Measurements from ENCODE around the gene PIK3R4.

PIK3R4 gene

DNA sequence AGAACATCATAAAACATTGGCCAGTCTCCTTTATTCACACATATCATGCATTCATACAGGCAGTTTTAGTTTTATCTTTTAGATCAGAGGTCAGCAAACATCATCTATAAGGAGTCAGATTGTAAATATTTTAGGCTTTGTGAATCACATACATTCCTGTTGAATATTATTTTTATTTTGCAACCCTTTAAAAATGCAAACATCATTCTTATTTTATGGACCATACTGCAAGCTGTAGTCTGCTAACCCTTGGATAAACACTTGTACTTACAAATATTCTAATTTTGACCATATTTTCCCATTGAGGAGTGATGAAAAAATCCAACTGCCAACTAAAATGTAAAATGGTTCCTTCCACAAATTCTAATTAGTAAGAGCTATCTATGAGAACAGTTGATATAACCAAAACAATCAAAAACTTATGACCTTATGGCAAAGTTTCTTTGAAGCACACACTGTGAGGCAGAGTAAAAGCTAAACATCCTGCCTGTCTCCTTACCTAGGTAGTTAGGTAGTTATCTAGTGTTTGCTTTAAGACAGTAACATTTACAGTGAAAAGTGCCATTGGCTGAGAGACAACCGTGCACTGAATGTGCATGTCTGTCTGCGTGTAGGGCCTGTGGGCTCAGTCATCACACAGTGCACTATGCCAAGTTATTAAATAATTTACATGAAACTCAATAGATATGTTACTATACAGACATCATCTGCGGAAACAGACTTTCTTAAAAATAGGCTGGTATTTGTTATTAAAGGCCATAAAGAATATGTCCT, 57.7 kb downstream of the PIK3R4 start:
- DNase-seq (ENCODE audit: low spot score), result no peak

DNA sequence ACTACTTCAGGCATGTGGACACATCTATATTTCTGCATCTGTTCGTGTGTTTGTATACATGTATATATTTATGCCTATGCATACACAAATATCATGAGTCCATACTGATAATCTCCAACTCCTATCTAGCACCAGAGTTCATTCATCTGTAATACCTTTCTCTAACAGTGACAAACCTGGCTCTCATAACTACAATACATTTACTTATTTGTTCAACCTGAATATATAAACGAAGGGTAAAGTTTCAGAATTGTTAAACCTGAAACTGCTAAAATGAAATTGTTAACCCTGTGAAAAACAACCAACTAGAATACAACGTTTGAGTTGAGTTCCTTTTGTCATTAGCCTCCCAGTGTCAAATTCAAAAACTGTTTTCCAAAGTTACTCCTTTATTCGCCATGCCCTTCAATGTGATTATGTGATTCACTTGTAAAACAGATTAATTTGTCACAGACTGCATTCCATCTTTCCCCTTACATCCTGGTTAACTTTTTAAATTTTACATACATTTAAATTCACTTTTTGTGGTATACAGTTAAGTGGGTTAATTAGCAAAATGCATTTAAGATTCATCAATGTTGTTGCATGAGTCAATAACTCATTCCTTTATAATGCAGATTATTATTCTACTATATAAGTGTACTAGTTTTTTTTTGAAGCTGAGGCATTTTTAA, 58.5 kb downstream of the PIK3R4 start:
- no peak for DNase-seq (ENCODE audit: low spot score)

DNA sequence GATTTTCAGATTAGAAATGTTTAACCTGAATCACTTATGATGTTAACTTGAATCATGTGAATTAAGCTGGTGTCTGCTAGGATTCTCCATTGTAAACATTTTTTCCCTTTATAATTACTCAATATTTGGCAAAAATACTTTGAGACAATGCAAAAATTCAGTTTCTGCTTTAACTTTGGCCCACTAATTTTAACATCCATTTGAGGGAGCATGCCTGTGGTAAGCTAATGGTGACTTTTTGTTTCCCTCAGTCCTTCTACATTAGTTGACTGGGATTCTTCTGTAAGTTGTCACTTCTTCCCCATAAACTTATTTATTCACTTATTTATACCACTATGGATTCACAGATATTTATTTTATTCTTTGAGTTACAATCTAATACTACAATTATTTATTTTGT, 59.3 kb downstream of the PIK3R4 start:
- no peak for DNase-seq (ENCODE audit: low spot score)

DNA sequence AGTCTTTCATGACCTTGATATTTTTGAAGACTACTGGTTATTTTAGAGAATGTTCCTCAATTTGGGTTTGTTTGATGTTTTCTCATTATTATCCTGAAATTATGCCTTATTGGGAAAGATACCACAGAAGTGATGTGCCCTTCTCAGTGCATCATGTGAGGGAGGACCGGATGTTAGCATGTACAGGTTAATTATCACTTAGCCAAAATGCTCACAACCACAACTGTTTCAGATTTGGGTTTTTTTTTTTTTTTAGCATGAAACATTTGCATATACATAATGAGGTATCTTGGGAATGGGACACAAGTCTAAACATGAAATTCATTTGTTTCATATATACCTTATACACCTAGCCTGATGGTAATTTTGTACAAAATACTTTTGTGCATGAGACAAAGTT, 59.8 kb downstream of the PIK3R4 start:
- DNase-seq (ENCODE audit: low spot score), result no peak

DNA sequence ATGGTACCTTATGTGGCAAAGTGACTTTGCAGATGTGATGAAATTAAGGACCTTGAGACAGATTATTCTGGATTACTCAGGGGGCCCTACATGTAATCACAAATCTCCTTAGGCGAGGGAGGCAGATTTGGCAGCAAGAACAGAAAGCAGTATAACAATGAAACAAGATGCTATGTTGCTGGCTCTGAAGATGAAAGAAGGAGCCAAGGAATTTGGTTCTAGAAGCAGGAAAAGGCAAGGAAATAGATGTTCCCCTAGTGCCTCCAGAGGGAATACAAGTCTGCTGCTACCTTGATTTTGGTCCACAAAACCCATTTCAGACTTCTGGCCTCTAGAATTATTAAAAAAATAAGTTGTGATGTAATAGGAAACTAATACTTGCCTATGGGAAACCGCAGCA, 64.5 kb downstream of the PIK3R4 start:
- DNase-seq (ENCODE audit: low spot score), result no peak

DNA sequence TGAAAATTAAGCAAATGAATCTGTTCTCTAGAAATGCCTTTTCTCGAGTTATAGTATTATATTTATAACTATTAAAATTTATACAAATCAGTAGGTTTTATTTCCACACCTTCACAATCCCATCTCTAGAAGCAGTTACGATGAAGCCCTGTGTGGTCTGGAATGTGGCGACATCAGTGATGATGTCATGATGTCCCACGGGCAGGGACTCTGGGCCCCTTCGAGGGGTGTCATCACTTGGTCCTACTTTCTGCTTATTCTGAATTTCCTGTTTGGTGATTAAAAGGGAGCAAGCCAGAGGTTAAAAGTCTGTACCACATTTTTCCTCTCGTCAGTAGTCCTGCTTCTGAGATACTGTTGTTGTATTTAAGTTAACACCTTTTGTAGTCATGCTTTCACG, 67.4 kb downstream of the PIK3R4 start:
- DNase-seq (ENCODE audit: low spot score), result no peak

DNA sequence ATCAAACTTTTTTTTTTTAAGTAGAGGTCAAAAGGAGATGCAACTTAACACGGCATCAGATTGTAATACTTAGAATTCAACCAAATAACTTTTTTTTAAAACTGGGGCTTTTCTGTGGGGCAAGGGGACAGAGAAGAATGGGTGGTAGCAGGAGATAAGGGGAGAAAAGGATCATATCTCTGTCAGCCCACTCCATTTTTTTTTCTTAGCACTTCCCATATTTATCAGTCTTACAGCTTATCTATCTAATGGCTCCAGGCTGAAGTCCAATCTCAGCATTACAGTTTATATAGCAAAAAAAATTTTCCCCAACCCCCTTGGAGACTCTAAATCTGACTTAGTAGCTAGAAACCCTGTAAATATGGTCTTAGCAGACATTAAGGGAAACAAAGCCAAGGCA, 69.3 kb downstream of the PIK3R4 start:
- no peak for DNase-seq (ENCODE audit: low spot score)

DNA sequence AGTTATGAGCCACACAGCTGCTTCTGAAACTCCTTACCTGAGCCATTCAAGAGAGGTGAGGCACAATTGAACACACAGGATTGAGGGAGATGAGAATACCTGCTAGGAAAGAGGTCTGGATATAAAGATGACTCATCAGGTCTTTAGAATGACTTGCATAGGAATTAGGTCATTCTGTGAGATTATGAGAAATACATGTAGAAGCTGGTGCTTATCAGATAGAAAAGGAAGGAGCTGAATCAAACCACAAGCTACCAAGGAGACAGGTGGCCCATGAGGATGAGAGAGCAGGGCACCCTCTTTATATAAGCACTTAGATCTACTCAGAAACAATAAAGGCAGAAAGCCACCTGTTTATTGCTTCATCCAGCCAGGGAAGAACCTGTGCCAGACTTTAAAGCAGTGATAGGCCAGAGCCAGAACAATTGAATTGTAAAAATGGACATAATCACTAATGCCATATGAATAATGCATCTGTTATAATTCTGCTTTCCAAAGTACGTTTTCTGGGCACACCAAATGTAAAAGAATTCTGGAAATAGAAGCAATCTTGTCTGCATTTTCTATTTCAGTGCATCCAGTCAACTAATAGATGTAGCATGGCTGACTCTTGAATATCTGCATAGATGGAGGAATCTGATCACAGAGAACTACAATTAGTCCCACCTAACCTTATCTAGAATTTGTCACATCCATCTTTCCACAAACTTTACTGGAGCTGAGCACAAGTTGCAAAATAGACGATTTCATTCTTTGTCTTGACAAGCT, 74.9 kb downstream of the PIK3R4 start:
- DNase-seq (ENCODE audit: low spot score), result no peak

DNA sequence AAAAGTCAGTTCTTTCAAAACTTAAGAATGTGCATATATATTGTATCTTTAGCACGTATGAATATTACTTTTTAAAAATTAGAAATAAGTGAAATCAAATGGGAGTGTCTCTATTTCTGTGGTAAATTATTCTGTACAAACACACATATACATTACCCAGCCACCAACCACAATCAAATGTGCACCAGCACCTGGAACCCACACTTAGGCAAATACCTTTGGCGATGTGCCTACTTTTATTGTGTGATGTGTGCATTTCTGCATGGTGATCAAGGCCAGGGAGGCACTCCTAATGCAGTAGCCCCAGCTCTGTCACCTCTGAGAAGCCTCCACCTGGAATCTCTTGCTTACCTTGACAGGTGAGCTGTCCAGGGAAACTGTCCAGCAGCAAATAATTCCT, 76.9 kb downstream of the PIK3R4 start:
- DNase-seq (ENCODE audit: low spot score), result no peak

DNA sequence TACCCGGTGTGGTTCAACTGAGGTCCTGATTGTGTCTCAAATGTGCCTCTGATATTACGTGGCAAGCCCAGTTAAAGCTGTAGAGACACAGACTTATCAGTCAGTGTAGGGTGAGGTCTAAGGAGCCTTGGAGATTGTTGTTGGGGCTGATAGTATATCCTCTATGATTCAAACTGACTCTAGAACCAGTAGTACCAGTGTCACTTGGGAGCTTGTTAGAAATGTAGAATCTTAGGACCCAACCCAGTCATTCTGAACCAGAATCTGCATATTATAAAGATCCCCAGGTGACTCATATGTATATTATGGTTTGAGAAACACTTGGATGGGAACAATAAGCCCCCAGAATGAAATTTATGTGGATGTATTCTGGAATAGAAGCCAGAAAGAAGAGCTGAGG, 83.5 kb downstream of the PIK3R4 start:
- no peak for DNase-seq (ENCODE audit: low spot score)

DNA sequence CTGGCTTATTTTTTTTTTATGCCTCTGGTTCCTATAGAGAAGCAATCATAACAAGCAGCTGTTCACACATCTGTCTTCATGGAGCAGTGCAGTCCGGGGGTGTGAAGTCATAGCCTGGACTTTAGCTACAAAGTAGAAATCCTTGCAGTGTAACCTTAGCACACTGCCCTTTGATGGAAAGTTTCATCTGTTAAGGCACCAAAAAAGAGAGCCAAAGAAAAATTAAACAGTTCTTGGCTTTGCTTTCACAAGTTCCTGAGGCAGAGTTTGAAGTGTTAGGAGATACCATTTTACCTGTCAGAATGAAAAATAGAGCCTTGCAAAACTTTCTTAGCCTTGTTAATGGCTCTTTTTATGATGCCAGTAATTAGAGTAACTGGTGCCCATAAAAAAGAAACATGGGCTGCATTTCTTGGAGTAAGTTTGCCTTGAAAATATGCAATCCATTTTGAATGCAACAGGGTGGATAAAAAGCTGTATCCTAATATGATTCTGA, 84.1 kb downstream of the PIK3R4 start:
- DNase-seq (ENCODE audit: low spot score), result no peak

DNA sequence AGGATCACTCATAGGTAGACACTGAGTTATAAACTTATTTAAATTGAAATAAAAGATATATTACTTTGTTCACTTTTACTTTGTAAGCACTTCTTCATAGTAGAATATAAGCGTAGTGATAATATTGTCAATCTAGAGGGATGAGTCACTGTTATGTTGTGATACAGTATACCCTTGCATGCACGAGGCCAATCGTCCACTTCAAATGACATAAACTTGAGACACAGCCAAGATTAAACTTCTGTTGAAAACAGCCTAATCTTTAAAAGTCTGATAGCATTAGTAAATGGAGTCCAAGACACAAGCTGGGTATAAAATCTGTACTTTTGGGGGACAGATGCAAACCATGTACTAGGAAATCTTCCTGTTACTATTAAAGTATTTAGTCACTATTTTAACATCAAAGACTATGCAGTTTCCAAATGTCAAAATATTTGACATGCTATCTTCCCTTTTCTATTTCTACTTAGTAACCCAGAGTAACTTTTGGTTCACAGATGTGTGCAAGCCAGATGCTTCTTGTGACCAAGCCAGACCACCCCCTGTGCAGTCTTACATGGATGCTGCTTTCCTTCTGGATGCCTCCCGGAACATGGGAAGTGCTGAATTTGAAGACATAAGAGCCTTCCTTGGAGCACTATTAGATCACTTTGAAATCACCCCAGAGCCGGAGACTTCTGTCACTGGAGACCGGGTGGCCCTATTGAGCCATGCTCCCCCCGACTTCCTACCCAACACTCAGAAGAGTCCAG, 85.3 kb downstream of the PIK3R4 start:
- DNase-seq (ENCODE audit: low spot score), result no peak

DNA sequence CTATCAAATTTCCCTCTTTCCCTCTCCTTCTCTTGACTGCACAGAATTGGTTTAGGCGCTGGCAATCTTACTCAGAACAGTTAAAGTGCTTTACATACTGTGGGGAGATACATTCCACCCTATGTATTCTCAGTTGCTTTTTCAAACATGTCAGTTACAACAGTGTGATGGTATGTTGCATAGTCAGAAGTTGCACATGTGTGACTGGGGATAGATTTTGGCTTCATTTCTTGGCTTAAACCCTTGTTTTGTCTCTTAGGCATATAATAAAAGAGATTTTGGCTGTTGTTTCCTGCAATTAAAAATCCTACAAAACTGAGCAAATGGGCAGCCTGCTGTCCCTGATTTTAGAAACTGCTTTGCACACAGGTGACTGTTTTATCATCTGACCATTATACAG, 86.7 kb downstream of the PIK3R4 start:
- no peak for DNase-seq (ENCODE audit: low spot score)

DNA sequence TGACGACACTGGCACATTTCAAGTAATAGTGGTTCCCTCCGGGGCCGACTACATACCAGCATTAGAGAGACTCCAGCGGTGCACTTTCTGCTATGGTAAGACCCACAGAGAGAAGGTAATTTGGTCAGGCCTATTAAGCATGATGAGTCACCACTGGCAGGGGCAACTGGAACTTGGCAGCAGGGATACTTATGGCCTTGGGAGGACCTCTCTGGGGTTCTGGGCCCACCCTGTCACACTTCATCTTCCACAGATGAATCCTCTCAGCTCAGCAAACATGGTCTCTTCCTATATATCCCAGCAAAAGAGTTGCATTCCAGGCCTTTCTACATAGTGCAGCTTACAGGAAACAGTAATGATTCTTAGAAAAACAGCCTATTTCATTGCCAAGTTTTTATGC, 88.0 kb downstream of the PIK3R4 start:
- no peak for DNase-seq (ENCODE audit: low spot score)

DNA sequence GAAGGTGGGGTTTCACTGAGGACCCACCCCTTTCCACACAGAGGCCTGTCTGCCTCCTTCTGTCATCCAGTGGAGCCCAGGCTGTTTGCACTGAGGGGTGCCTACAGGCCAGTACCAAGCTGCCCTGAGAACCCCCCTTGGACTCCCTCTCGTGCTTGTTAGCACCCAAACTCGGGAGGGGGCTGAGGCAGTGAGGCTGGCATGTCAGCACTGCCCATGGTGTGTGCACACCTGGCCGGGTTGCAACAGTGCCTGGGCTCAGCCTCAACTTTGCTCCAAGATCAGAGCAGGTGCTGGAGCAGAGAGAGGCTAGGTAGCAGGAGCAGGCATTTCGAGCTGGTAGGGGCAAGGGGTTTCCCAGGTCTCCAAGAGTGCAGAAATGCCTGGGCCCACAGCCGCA, 90.0 kb downstream of the PIK3R4 start:
- DNase-seq (ENCODE audit: low spot score), result no peak

DNA sequence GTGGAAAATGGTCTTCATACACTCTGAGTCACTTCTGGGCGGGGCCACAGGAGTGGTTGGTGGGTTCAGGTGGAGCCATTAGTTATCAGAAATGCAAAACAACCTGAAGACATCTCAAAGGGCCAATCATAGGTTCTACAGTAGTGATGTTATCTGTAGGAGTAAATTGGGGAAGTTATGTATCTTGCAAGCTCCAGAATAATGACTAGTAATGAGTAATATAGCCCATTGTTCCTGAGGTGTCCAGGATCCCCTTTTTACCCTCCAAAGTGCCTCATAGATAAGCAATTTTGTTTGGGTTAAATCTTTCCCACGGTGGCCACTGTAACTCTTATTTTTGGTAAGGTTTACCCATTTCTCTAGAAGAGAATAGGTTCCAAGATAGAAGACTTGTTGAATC, 91.7 kb downstream of the PIK3R4 start:
- DNase-seq (ENCODE audit: low spot score), result no peak

DNA sequence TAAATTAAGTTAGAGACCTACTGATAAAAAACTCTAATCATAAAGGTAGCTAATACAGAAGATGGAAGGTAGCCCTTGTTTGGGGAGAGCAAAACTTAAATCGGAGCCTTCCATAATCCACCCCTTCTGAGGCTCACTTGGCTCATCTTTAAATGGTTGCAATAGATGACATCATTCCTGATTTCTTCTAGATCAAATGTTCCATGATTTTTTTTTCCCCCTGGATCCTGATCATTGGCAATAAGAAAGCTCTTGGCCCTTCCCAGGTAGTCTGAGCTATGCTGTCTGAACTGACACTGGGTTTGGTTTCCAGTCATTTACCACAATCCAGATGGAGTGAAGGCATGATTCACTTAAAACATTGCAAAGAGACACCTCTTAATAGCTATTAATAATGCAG, 92.5 kb downstream of the PIK3R4 start:
- DNase-seq (ENCODE audit: low spot score), result no peak

DNA sequence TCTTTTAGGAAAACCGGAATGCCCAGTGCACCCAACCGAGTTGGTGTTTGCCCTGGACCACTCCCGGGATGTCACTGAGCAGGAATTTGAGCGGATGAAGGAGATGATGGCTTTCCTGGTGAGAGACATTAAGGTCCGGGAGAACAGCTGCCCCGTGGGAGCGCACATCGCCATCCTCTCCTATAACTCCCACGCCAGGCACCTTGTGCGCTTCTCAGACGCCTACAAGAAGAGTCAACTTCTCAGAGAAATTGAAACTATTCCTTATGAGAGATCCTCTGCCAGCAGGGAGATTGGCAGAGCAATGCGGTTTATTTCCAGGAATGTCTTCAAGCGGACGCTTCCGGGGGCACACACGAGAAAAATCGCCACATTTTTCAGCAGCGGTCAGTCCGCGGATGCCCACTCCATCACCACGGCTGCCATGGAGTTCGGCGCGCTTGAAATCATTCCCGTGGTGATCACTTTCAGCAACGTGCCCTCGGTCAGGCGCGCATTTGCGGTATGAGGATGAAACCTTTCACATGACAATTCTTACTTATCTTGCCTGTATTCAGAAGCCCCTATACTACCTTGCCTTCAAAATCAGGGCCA, 97.5 kb downstream of the PIK3R4 start:
- DNase-seq (ENCODE audit: low spot score), result no peak

DNA sequence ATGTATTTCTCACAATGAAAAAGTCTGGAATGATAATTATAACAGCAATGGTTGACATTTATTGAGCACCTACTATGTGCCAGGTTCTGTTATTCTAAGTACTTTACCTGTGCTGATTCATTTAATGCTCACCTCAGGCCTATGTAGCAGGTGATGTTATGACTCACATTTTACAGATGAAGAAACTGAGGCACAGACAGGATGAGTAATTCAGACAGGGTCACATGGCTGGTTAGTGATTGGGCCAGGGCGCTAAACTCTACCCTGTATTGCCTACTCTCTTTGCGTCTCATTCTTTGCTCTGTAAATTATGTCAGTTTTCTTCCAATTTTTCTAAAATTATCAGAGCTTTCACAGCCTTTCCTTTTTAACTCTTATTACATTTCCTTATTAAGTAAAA, 98.3 kb downstream of the PIK3R4 start:
- DNase-seq (ENCODE audit: low spot score), result no peak

DNA sequence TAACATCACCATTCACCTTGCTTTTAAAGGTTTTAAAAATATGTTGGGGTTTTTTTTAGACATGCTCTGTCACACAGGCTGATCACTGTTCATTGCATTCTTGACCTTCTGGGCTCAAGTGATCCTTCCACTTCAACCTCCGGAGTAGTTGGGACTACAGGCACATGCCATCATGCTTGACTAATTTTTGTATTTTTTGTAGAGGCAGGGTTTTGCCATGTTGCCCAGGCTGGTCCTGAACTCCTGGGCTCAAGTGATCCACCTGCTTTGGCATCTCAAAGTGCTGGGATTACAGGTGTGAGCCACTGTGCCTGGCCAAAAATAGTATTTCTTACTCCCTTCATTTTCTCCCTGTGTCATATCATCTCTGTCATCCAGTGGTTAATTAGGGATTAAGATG, 101.4 kb downstream of the PIK3R4 start:
- DNase-seq (ENCODE audit: low spot score), result no peak

DNA sequence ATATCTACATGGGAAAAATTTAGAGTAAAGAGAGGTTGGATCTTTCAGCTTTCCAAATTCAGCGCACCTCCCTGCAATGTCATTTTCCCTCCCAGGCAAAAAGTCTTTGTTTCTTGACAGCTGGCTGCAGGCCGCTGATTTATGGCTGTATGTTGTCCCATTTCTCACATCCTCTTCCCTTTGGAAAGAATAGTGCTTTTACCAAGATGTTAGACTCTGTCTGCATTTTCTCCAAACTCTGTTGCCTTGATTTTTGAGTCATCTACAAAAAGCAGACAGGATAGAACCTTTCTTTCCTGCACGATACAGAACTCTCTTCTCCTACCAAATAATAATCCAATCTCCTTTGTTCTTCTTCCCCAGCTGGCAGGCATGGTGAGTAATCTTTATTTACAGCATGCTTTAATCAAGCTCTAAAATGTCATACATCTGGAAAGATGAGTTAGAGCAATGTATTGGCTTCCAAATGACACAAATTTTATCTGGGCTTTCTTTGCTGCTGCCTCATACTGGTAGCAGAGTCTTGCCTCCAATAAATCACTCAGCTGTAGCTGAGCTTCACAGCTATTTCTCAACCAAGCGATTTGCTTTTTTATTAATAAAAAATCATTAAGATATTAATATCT, 101.9 kb downstream of the PIK3R4 start:
- no peak for DNase-seq (ENCODE audit: low spot score)

All from CD4-positive, alpha-beta T cell treated with Interleukin-15 for 4 hours (primary cell).